Muscle layer of duodenum (tissue), 2 donors: Measurements from ENCODE around the gene FLT4.

ENCODE experiments used
- H3K27ac ChIP-seq: one replicate; pipeline ENCODE4 v1.7.0; 2013; ENCODE audit warnings: mild to moderate bottlenecking, low read length
- H3K27me3 ChIP-seq: one replicate; pipeline ENCODE4 v1.7.0; 2013; ENCODE audit warnings: low read depth, mild to moderate bottlenecking, control low read depth, low read length
- H3K36me3 ChIP-seq, 2 donors: one replicate each; pipeline ENCODE4 v1.7.0; 2013; ENCODE audit warnings: low read length in 2 of 2, control low read depth in 1 of 2, mild to moderate bottlenecking in 1 of 2; ENCODE audit not compliant: insufficient read depth in 2 of 2, control insufficient read depth in 1 of 2
- H3K4me1 ChIP-seq, 2 donors: one replicate each; pipeline ENCODE4 v1.7.0; 2013; ENCODE audit warnings: low read length in 2 of 2, mild to moderate bottlenecking in 2 of 2, control low read depth in 1 of 2, moderate library complexity in 1 of 2; ENCODE audit not compliant: insufficient read depth in 2 of 2, control insufficient read depth in 1 of 2
- H3K4me3 ChIP-seq, 2 donors: one replicate each; pipeline ENCODE4 v1.7.0; 2013; ENCODE audit warnings: low read length in 2 of 2, low read depth in 1 of 2, mild to moderate bottlenecking in 1 of 2
- H3K9me3 ChIP-seq, 2 donors: one replicate each; pipeline ENCODE4 v1.7.0; 2013; ENCODE audit warnings: low read length in 2 of 2, control low read depth in 1 of 2, mild to moderate bottlenecking in 1 of 2; ENCODE audit not compliant: control insufficient read depth in 1 of 2
- donor health status: healthy.

The FLT4 gene

GRCh38 chr5:180646289-180646962 is 3.0 kb downstream of the FLT4 start:
- H3K9me3 ChIP-seq, result no peaks in the 10 kb centered on the region
- H3K4me3 ChIP-seq, result no peak overlapping the region
- H3K4me1 ChIP-seq, result peaks cover 0 to 16% of the 10 kb centered on the region in 2 donors
- H3K36me3 ChIP-seq, result no peaks in the 10 kb centered on the region
- no peak overlapping the region for H3K27ac ChIP-seq
- H3K27me3 ChIP-seq, result peaks cover 16% of the 10 kb centered on the region

- Histone ChIP-seq H3K9me3 (no peaks in the 10 kb centered on the region), H3K27ac (no peak overlapping the region), H3K27me3 (peaks cover 16% of the 10 kb centered on the region)
Observed at GRCh38 chr5:180645274-180646204, 3.9 kb downstream of the FLT4 start.

GRCh38 chr5:180644825-180645273 is 4.6 kb downstream of the FLT4 start:
- no peak overlapping the region for H3K27ac ChIP-seq
- H3K4me3 ChIP-seq, result no peak overlapping the region
- H3K27me3 ChIP-seq, result peaks cover 12% of the 10 kb centered on the region
- H3K4me1 ChIP-seq, result peaks cover 0 to 12% of the 10 kb centered on the region in 2 donors
- no peaks in the 10 kb centered on the region for H3K9me3 ChIP-seq
- H3K36me3 ChIP-seq, result no peaks in the 10 kb centered on the region

More at GRCh38 chr5:180645274-180646204, 3.9 kb downstream of the FLT4 start:
- H3K4me1 ChIP-seq, result peaks cover 0 to 16% of the 10 kb centered on the region in 2 donors
- no peak overlapping the region for H3K4me3 ChIP-seq
- no peaks in the 10 kb centered on the region for H3K36me3 ChIP-seq

- Histone ChIP-seq H3K27me3 (peaks cover 10% of the 10 kb centered on the region), H3K4me3 (no peak overlapping the region), H3K9me3 (no peaks in the 10 kb centered on the region), H3K36me3 (no peaks in the 10 kb centered on the region), H3K4me1 (peaks cover 0 to 9% of the 10 kb centered on the region in 2 donors), H3K27ac (no peak overlapping the region)
Observed at GRCh38 chr5:180644129-180644824, 5.1 kb downstream of the FLT4 start.

GRCh38 chr5:180643191-180643851 is 6.1 kb downstream of the FLT4 start:
- Histone ChIP-seq H3K9me3 (no peaks in the 10 kb centered on the region), H3K27me3 (peaks cover 5% of the 10 kb centered on the region), H3K27ac (no peak overlapping the region), H3K4me1 (no peaks in the 10 kb centered on the region), H3K36me3 (no peaks in the 10 kb centered on the region), H3K4me3 (no peak overlapping the region)

- Histone ChIP-seq H3K4me3 (no peak overlapping the region), H3K27me3 (no peaks in the 10 kb centered on the region), H3K9me3 (no peaks in the 10 kb centered on the region), H3K36me3 (no peaks in the 10 kb centered on the region), H3K27ac (no peak overlapping the region), H3K4me1 (no peaks in the 10 kb centered on the region)
Observed at GRCh38 chr5:180642779-180643178, 6.6 kb downstream of the FLT4 start.

GRCh38 chr5:180642181-180642775 is 7.1 kb downstream of the FLT4 start:
- Histone ChIP-seq H3K9me3 (no peaks in the 10 kb centered on the region), H3K27me3 (no peaks in the 10 kb centered on the region), H3K4me1 (no peaks in the 10 kb centered on the region), H3K36me3 (no peaks in the 10 kb centered on the region), H3K4me3 (no peak overlapping the region), H3K27ac (no peak overlapping the region)

- no peaks in the 10 kb centered on the region for H3K27me3 ChIP-seq
- H3K4me3 ChIP-seq, result no peak overlapping the region
- no peaks in the 10 kb centered on the region for H3K9me3 ChIP-seq
Observed at GRCh38 chr5:180641566-180641900, 7.9 kb downstream of the FLT4 start.

GRCh38 chr5:180640861-180641565 is 8.4 kb downstream of the FLT4 start:
- no peaks in the 10 kb centered on the region for H3K4me1 ChIP-seq
- no peak overlapping the region for H3K4me3 ChIP-seq
- no peaks in the 10 kb centered on the region for H3K27me3 ChIP-seq
- H3K9me3 ChIP-seq, result no peaks in the 10 kb centered on the region
- H3K27ac ChIP-seq, result no peak overlapping the region
- no peaks in the 10 kb centered on the region for H3K36me3 ChIP-seq

More at GRCh38 chr5:180641566-180641900, 7.9 kb downstream of the FLT4 start:
- H3K36me3 ChIP-seq, result no peaks in the 10 kb centered on the region
- H3K4me1 ChIP-seq, result no peaks in the 10 kb centered on the region
- no peak overlapping the region for H3K27ac ChIP-seq

- Histone ChIP-seq H3K27ac (no peak overlapping the region), H3K9me3 (no peaks in the 10 kb centered on the region), H3K27me3 (no peaks in the 10 kb centered on the region)
Observed at GRCh38 chr5:180640611-180640860, 8.9 kb downstream of the FLT4 start.

More at GRCh38 chr5:180640611-180640860, 8.9 kb downstream of the FLT4 start:
- no peaks in the 10 kb centered on the region for H3K4me1 ChIP-seq
- no peaks in the 10 kb centered on the region for H3K36me3 ChIP-seq
- no peak overlapping the region for H3K4me3 ChIP-seq
